ENCODE measurements around the gene GPR137. TPM values are rescaled to one million over a fixed set of nuclear protein-coding genes. Genes with fewer than 3 reads are reported as not detected.

GPR137 gene
- polyA plus RNA-seq, 4 donors = 16.5 to 27.9 (median 18.9) TPM

- WGBS, 3 donors = 20 to 58% (median 40%) methylated on average over 3 of the region's 3 CpGs
- peaks cover 0 to 22% (median 5%) of the 10 kb centered on the region in 3 donors for H3K4me1 ChIP-seq (ENCODE audit: control insufficient read depth in 3 of 3, insufficient read depth in 2 of 3, low read depth in 1 of 3, low read length in 2 of 3)
- FAIRE-seq (no peak), DNase-seq (peak in 1 of 2 donors; percentile 43)
- H3K27ac ChIP-seq (ENCODE audit: low read depth in 1 of 3, low read length in 2 of 3) = peak overlapping the region in 1 of 3 donors; percentile 45
- H3K36me3 ChIP-seq (ENCODE audit: control insufficient read depth in 3 of 3, insufficient read depth in 2 of 3, low read depth in 1 of 3, low read length in 3 of 3) = peaks cover 0 to 6% (median 0%) of the 10 kb centered on the region in 3 donors
- no peaks in the 10 kb centered on the region for H3K27me3 ChIP-seq (ENCODE audit: control insufficient read depth in 3 of 3, insufficient read depth in 3 of 3, low read length in 3 of 3)
- H3K4me3 ChIP-seq (ENCODE audit: low read depth in 1 of 3, low read length in 3 of 3) = no peak overlapping the region
- no peaks in the 10 kb centered on the region for H3K9me3 ChIP-seq (ENCODE audit: control insufficient read depth in 2 of 2, insufficient read depth in 1 of 2, low read depth in 1 of 2, low read length in 1 of 2)
These were observed 42.3 kb downstream of the GPR137 start for GRCh38 chr11:64327993-64328392.

GRCh38 chr11:64330888-64331287 lies 45.2 kb downstream of the GPR137 start:
- H3K27ac ChIP-seq (ENCODE audit: low read depth in 1 of 3, low read length in 2 of 3) = no peak overlapping the region
- WGBS, 3 donors = 87 to 92% (median 91%) methylated on average over 11 of the region's 11 CpGs

GRCh38 chr11:64331569-64332371 lies 46.1 kb downstream of the GPR137 start:
- Histone ChIP-seq H3K4me3 (ENCODE audit: low read depth in 1 of 3, low read length in 3 of 3) (no peak overlapping the region), H3K27ac (ENCODE audit: low read depth in 1 of 3, low read length in 2 of 3) (peak overlapping the region in 2 of 3 donors; percentile 46 to 73), H3K4me1 (ENCODE audit: control insufficient read depth in 3 of 3, insufficient read depth in 2 of 3, low read depth in 1 of 3, low read length in 2 of 3) (peaks cover 0 to 29% (median 5%) of the 10 kb centered on the region in 3 donors), H3K36me3 (ENCODE audit: control insufficient read depth in 3 of 3, insufficient read depth in 2 of 3, low read depth in 1 of 3, low read length in 3 of 3) (no peaks in the 10 kb centered on the region), H3K9me3 (ENCODE audit: control insufficient read depth in 2 of 2, insufficient read depth in 1 of 2, low read depth in 1 of 2, low read length in 1 of 2) (no peaks in the 10 kb centered on the region), H3K27me3 (ENCODE audit: control insufficient read depth in 3 of 3, insufficient read depth in 3 of 3, low read length in 3 of 3) (no peaks in the 10 kb centered on the region)
- FAIRE-seq (no peak), DNase-seq (peak; percentile 77 to 93)
- WGBS, 3 donors = 6 to 24% (median 11%) methylated on average over 19 to 20 of the region's 20 CpGs

More at GRCh38 chr11:64330888-64331287, 45.2 kb downstream of the GPR137 start:
- H3K27me3 ChIP-seq (ENCODE audit: control insufficient read depth in 3 of 3, insufficient read depth in 3 of 3, low read length in 3 of 3) = no peaks in the 10 kb centered on the region
- DNase-seq (no peak), FAIRE-seq (no peak)
- H3K9me3 ChIP-seq (ENCODE audit: control insufficient read depth in 2 of 2, insufficient read depth in 1 of 2, low read depth in 1 of 2, low read length in 1 of 2) = no peaks in the 10 kb centered on the region
- H3K4me3 ChIP-seq (ENCODE audit: low read depth in 1 of 3, low read length in 3 of 3) = no peak overlapping the region
- no peaks in the 10 kb centered on the region for H3K36me3 ChIP-seq (ENCODE audit: control insufficient read depth in 3 of 3, insufficient read depth in 2 of 3, low read depth in 1 of 3, low read length in 3 of 3)
- peaks cover 0 to 29% (median 5%) of the 10 kb centered on the region in 3 donors for H3K4me1 ChIP-seq (ENCODE audit: control insufficient read depth in 3 of 3, insufficient read depth in 2 of 3, low read depth in 1 of 3, low read length in 2 of 3)

GRCh38 chr11:64333556-64333955 lies 47.9 kb downstream of the GPR137 start:
- Histone ChIP-seq H3K4me1 (ENCODE audit: control insufficient read depth in 3 of 3, insufficient read depth in 2 of 3, low read depth in 1 of 3, low read length in 2 of 3) (peaks cover 0 to 29% (median 5%) of the 10 kb centered on the region in 3 donors), H3K9me3 (ENCODE audit: control insufficient read depth in 2 of 2, insufficient read depth in 1 of 2, low read depth in 1 of 2, low read length in 1 of 2) (no peaks in the 10 kb centered on the region)

GRCh38 chr11:64334764-64335735 lies 49.4 kb downstream of the GPR137 start:
- 19 to 50% (median 36%) methylated on average over 13 of the region's 13 CpGs for WGBS, 3 donors
- Histone ChIP-seq H3K36me3 (ENCODE audit: control insufficient read depth in 3 of 3, insufficient read depth in 2 of 3, low read depth in 1 of 3, low read length in 3 of 3) (no peaks in the 10 kb centered on the region), H3K9me3 (ENCODE audit: control insufficient read depth in 2 of 2, insufficient read depth in 1 of 2, low read depth in 1 of 2, low read length in 1 of 2) (no peaks in the 10 kb centered on the region), H3K27ac (ENCODE audit: low read depth in 1 of 3, low read length in 2 of 3) (peak overlapping the region; percentile 56 to 57 (median 57)), H3K4me3 (ENCODE audit: low read depth in 1 of 3, low read length in 3 of 3) (no peak overlapping the region), H3K4me1 (ENCODE audit: control insufficient read depth in 3 of 3, insufficient read depth in 2 of 3, low read depth in 1 of 3, low read length in 2 of 3) (peaks cover 0 to 19% (median 3%) of the 10 kb centered on the region in 3 donors), H3K27me3 (ENCODE audit: control insufficient read depth in 3 of 3, insufficient read depth in 3 of 3, low read length in 3 of 3) (peaks cover 0 to 3% (median 0%) of the 10 kb centered on the region in 3 donors)
- no peak for FAIRE-seq
- peak; percentile 94 to 97 for DNase-seq

More at GRCh38 chr11:64333556-64333955, 47.9 kb downstream of the GPR137 start:
- Histone ChIP-seq H3K27ac (ENCODE audit: low read depth in 1 of 3, low read length in 2 of 3) (no peak overlapping the region), H3K27me3 (ENCODE audit: control insufficient read depth in 3 of 3, insufficient read depth in 3 of 3, low read length in 3 of 3) (no peaks in the 10 kb centered on the region), H3K36me3 (ENCODE audit: control insufficient read depth in 3 of 3, insufficient read depth in 2 of 3, low read depth in 1 of 3, low read length in 3 of 3) (no peaks in the 10 kb centered on the region), H3K4me3 (ENCODE audit: low read depth in 1 of 3, low read length in 3 of 3) (no peak overlapping the region)
- FAIRE-seq (no peak), DNase-seq (no peak)
- 82 to 88% (median 85%) methylated on average over 8 of the region's 8 CpGs for WGBS, 3 donors

- Histone ChIP-seq H3K4me3 (ENCODE audit: low read depth in 1 of 3, low read length in 3 of 3) (no peak overlapping the region), H3K27me3 (ENCODE audit: control insufficient read depth in 3 of 3, insufficient read depth in 3 of 3, low read length in 3 of 3) (peaks cover 0 to 23% (median 0%) of the 10 kb centered on the region in 3 donors), H3K36me3 (ENCODE audit: control insufficient read depth in 3 of 3, insufficient read depth in 2 of 3, low read depth in 1 of 3, low read length in 3 of 3) (no peaks in the 10 kb centered on the region), H3K27ac (ENCODE audit: low read depth in 1 of 3, low read length in 2 of 3) (no peak overlapping the region), H3K9me3 (ENCODE audit: control insufficient read depth in 2 of 2, insufficient read depth in 1 of 2, low read depth in 1 of 2, low read length in 1 of 2) (no peaks in the 10 kb centered on the region), H3K4me1 (ENCODE audit: control insufficient read depth in 3 of 3, insufficient read depth in 2 of 3, low read depth in 1 of 3, low read length in 2 of 3) (peaks cover 0 to 27% (median 10%) of the 10 kb centered on the region in 3 donors)
- DNase-seq (no peak), FAIRE-seq (no peak)
- 75 to 83% (median 80%) methylated on average over 8 of the region's 8 CpGs for WGBS, 3 donors
These were observed 52.0 kb downstream of the GPR137 start for GRCh38 chr11:64337538-64338249.

- Histone ChIP-seq H3K4me1 (ENCODE audit: control insufficient read depth in 3 of 3, insufficient read depth in 2 of 3, low read depth in 1 of 3, low read length in 2 of 3) (peaks cover 0 to 37% (median 10%) of the 10 kb centered on the region in 3 donors), H3K9me3 (ENCODE audit: control insufficient read depth in 2 of 2, insufficient read depth in 1 of 2, low read depth in 1 of 2, low read length in 1 of 2) (no peaks in the 10 kb centered on the region), H3K27ac (ENCODE audit: low read depth in 1 of 3, low read length in 2 of 3) (no peak overlapping the region), H3K36me3 (ENCODE audit: control insufficient read depth in 3 of 3, insufficient read depth in 2 of 3, low read depth in 1 of 3, low read length in 3 of 3) (peaks cover 0 to under 1% (median 0%) of the 10 kb centered on the region in 3 donors), H3K4me3 (ENCODE audit: low read depth in 1 of 3, low read length in 3 of 3) (no peak overlapping the region), H3K27me3 (ENCODE audit: control insufficient read depth in 3 of 3, insufficient read depth in 3 of 3, low read length in 3 of 3) (peaks cover 0 to 23% (median 0%) of the 10 kb centered on the region in 3 donors)
- DNase-seq (no peak), FAIRE-seq (no peak)
- WGBS, 3 donors = 75 to 81% (median 80%) methylated on average over 4 to 8 of the region's 8 CpGs
These were observed 53.1 kb downstream of the GPR137 start for GRCh38 chr11:64338716-64339115.

Data from small intestine (tissue), 7 donors.